ACC112 (cell line): ENCODE results near the gene DCDC2.

Source experiments
- H2AFZ ChIP-seq: fragments of 200-600 bp; sonication (generic); one replicate; pipeline ENCODE4 v1.6.0; 2017; ENCODE audit warnings: antibody characterized with exemption, low read length; ENCODE audit not compliant: unreplicated experiment
- H3K27ac ChIP-seq: fragments of 200-600 bp; sonication (generic); 2 replicates; pipeline ENCODE4 v1.5.1; 2014; ENCODE audit warnings: low read depth, mild to moderate bottlenecking, antibody characterized with exemption, low read length, moderate library complexity
- H3K27me3 ChIP-seq: fragments of 200-600 bp; sonication (generic); 2 replicates; pipeline ENCODE4 v1.6.1; 2014; ENCODE audit warnings: mild to moderate bottlenecking, antibody characterized with exemption, low read length, moderate library complexity, mixed read lengths; ENCODE audit not compliant: insufficient read depth
- H3K36me3 ChIP-seq: fragments of 200-600 bp; sonication (generic); 2 replicates; pipeline ENCODE4 v1.6.1; 2016; ENCODE audit warnings: mild to moderate bottlenecking, antibody characterized with exemption, low read length, moderate library complexity, mixed read lengths; ENCODE audit not compliant: insufficient read depth
- H3K4me1 ChIP-seq: fragments of 200-600 bp; sonication (generic); one replicate; pipeline ENCODE4 v1.6.1; 2016; ENCODE audit warnings: low read length, mixed read lengths; ENCODE audit not compliant: insufficient read depth, unreplicated experiment, control insufficient read depth
- H3K4me3 ChIP-seq: fragments of 200-600 bp; sonication (generic); 2 replicates; pipeline ENCODE4 v1.5.1; 2014; ENCODE audit warnings: mild to moderate bottlenecking, low read depth, low read length
- H3K79me2 ChIP-seq: fragments of 200-600 bp; sonication (generic); one replicate; pipeline ENCODE4 v1.6.0; 2016; ENCODE audit warnings: low read length; ENCODE audit not compliant: control insufficient read depth, unreplicated experiment, insufficient read depth

DCDC2 gene

GRCh38 chr6:24352434-24352833 lies 5.4 kb downstream of the DCDC2 start:
- Histone ChIP-seq H3K27me3 (peaks cover 95% of the 10 kb centered on the region), H3K36me3 (no peaks in the 10 kb centered on the region), H3K79me2 (no peaks in the 10 kb centered on the region), H2AFZ (no peak overlapping the region), H3K27ac (no peak overlapping the region), H3K4me3 (no peak overlapping the region), H3K4me1 (peaks cover under 1% of the 10 kb centered on the region)

GRCh38 chr6:24344976-24345375 lies 12.9 kb downstream of the DCDC2 start:
- Histone ChIP-seq H2AFZ (no peak overlapping the region), H3K27me3 (peaks cover 77% of the 10 kb centered on the region), H3K27ac (no peak overlapping the region), H3K79me2 (no peaks in the 10 kb centered on the region), H3K36me3 (no peaks in the 10 kb centered on the region), H3K4me1 (no peaks in the 10 kb centered on the region), H3K4me3 (no peak overlapping the region)

GRCh38 chr6:24340998-24341938 lies 16.6 kb downstream of the DCDC2 start:
- Histone ChIP-seq H3K4me1 (no peaks in the 10 kb centered on the region), H3K4me3 (no peak overlapping the region), H3K36me3 (no peaks in the 10 kb centered on the region), H2AFZ (no peak overlapping the region), H3K27me3 (peaks cover 61% of the 10 kb centered on the region), H3K27ac (no peak overlapping the region), H3K79me2 (no peaks in the 10 kb centered on the region)

GRCh38 chr6:24339932-24340331 lies 17.9 kb downstream of the DCDC2 start:
- Histone ChIP-seq H3K4me3 (no peak overlapping the region), H3K36me3 (no peaks in the 10 kb centered on the region), H3K4me1 (no peaks in the 10 kb centered on the region), H3K27ac (no peak overlapping the region), H3K27me3 (peaks cover 59% of the 10 kb centered on the region), H2AFZ (no peak overlapping the region), H3K79me2 (no peaks in the 10 kb centered on the region)

- H3K27me3 ChIP-seq = peaks cover 39% of the 10 kb centered on the region
- no peak overlapping the region for H2AFZ ChIP-seq
- no peaks in the 10 kb centered on the region for H3K79me2 ChIP-seq
- H3K36me3 ChIP-seq = no peaks in the 10 kb centered on the region
- no peaks in the 10 kb centered on the region for H3K4me1 ChIP-seq
- no peak overlapping the region for H3K27ac ChIP-seq
- no peak overlapping the region for H3K4me3 ChIP-seq
Observed at GRCh38 chr6:24334285-24334684, 23.6 kb downstream of the DCDC2 start.

GRCh38 chr6:24332317-24332716 lies 25.5 kb downstream of the DCDC2 start:
- no peaks in the 10 kb centered on the region for H3K79me2 ChIP-seq
- H3K4me3 ChIP-seq = no peak overlapping the region
- H3K27me3 ChIP-seq = peaks cover 32% of the 10 kb centered on the region; the same call in 1 of the 2 replicates
- H3K27ac ChIP-seq = no peak overlapping the region
- no peaks in the 10 kb centered on the region for H3K36me3 ChIP-seq
- no peaks in the 10 kb centered on the region for H3K4me1 ChIP-seq
- H2AFZ ChIP-seq = no peak overlapping the region

- Histone ChIP-seq H3K36me3 (no peaks in the 10 kb centered on the region), H3K27me3 (peaks cover 25% of the 10 kb centered on the region), H3K79me2 (no peaks in the 10 kb centered on the region), H3K4me1 (no peaks in the 10 kb centered on the region), H3K27ac (no peak overlapping the region), H2AFZ (no peak overlapping the region), H3K4me3 (no peak overlapping the region)
Observed at GRCh38 chr6:24330137-24330732, 27.6 kb downstream of the DCDC2 start.

GRCh38 chr6:24329451-24329850 lies 28.4 kb downstream of the DCDC2 start:
- Histone ChIP-seq H3K27ac (no peak overlapping the region), H3K36me3 (no peaks in the 10 kb centered on the region), H2AFZ (no peak overlapping the region), H3K4me3 (no peak overlapping the region), H3K79me2 (no peaks in the 10 kb centered on the region), H3K27me3 (peaks cover 24% of the 10 kb centered on the region), H3K4me1 (no peaks in the 10 kb centered on the region)

GRCh38 chr6:24329022-24329421 lies 28.8 kb downstream of the DCDC2 start:
- H3K36me3 ChIP-seq = no peaks in the 10 kb centered on the region
- no peak overlapping the region for H3K4me3 ChIP-seq
- peaks cover 26% of the 10 kb centered on the region for H3K27me3 ChIP-seq
- no peaks in the 10 kb centered on the region for H3K4me1 ChIP-seq
- no peak overlapping the region for H2AFZ ChIP-seq
- no peak overlapping the region for H3K27ac ChIP-seq
- no peaks in the 10 kb centered on the region for H3K79me2 ChIP-seq

- Histone ChIP-seq H3K4me3 (no peak overlapping the region), H3K36me3 (no peaks in the 10 kb centered on the region), H3K27me3 (peaks cover 33% of the 10 kb centered on the region), H2AFZ (no peak overlapping the region), H3K4me1 (no peaks in the 10 kb centered on the region), H3K27ac (no peak overlapping the region), H3K79me2 (no peaks in the 10 kb centered on the region)
Observed at GRCh38 chr6:24327756-24328155, 30.1 kb downstream of the DCDC2 start.

GRCh38 chr6:24325978-24326377 lies 31.9 kb downstream of the DCDC2 start:
- Histone ChIP-seq H3K27ac (no peak overlapping the region), H3K36me3 (no peaks in the 10 kb centered on the region), H3K4me3 (no peak overlapping the region), H3K79me2 (no peaks in the 10 kb centered on the region), H3K4me1 (no peaks in the 10 kb centered on the region), H3K27me3 (peaks cover 30% of the 10 kb centered on the region), H2AFZ (no peak overlapping the region)
